GM18867 (cell line): ENCODE results near the gene GPN2.
A peak's percentile ranks its signal among the peaks of the same experiment; 100 is the strongest.

ENCODE experiments used
- ATAC-seq: cut with Tn5 transposase; IDR thresholded peaks from one replicate; pipeline ENCODE4 v1.9.1; 2021; ENCODE audit warnings: mild to moderate bottlenecking, moderate library complexity; ENCODE audit not compliant: unreplicated experiment

GPN2 gene

GRCh38 chr1:26889551-26890466 is at the start of gene GPN2:
Gene GPN2, minus strand, starts transcription at chr1:26890283. Its CDS starts 187 bp downstream, at chr1:26890096.
- peak; percentile 82 for ATAC-seq

- ATAC-seq: no peak
Measured at GRCh38 chr1:26938659-26939025, 48.6 kb upstream of the GPN2 start.

GRCh38 chr1:26938004-26938658 is 48.0 kb upstream of the GPN2 start:
- no peak for ATAC-seq

- ATAC-seq: no peak
Measured at GRCh38 chr1:26936823-26937222, 46.7 kb upstream of the GPN2 start.

- ATAC-seq: peak; percentile 54
Measured at GRCh38 chr1:26932531-26932930, 42.4 kb upstream of the GPN2 start.

GRCh38 chr1:26923711-26924110 is 33.6 kb upstream of the GPN2 start:
- ATAC-seq: no peak

GRCh38 chr1:26922901-26923300 is 32.8 kb upstream of the GPN2 start:
- no peak for ATAC-seq

GRCh38 chr1:26922431-26922729 is 32.3 kb upstream of the GPN2 start:
- ATAC-seq: no peak

- ATAC-seq: peak; percentile 96
Measured at GRCh38 chr1:26921540-26922430, 31.7 kb upstream of the GPN2 start, which contains the start of gene NUDC. Gene NUDC, plus strand, starts transcription at chr1:26921743. Its CDS starts 106 bp downstream, at chr1:26921849.

GRCh38 chr1:26921126-26921539 is 31.1 kb upstream of the GPN2 start:
- ATAC-seq: no peak

- ATAC-seq: no peak
Measured at GRCh38 chr1:26915204-26915842, 25.2 kb upstream of the GPN2 start.

GRCh38 chr1:26913754-26914619 is 23.9 kb upstream of the GPN2 start, which contains the start of gene NR0B2:
Gene NR0B2, minus strand, starts transcription at chr1:26913975. Its CDS starts 35 bp downstream, at chr1:26913940.
- no peak for ATAC-seq

GRCh38 chr1:26913389-26913753 is 23.3 kb upstream of the GPN2 start:
- no peak for ATAC-seq

GRCh38 chr1:26912147-26912490 is 22.0 kb upstream of the GPN2 start:
- ATAC-seq: no peak

GRCh38 chr1:26911399-26912146 is 21.5 kb upstream of the GPN2 start:
- ATAC-seq: no peak

- ATAC-seq: no peak
Measured at GRCh38 chr1:26910343-26911160, 20.5 kb upstream of the GPN2 start.

GRCh38 chr1:26909951-26910342 is 19.9 kb upstream of the GPN2 start:
- ATAC-seq: no peak
